DND-41 (cell line): ENCODE data around the gene MTF1.

Experiments
- ATAC-seq: fragments of 200-7000 bp; cut with Tn5 transposase; 3 replicates; pipeline ENCODE4 v1.9.1; 2021; ENCODE audit warnings: low read depth; ENCODE audit not compliant: insufficient read depth
- DNase-seq: peaks from one replicate; pipeline ENCODE4 v3.0.0-alpha.2; 2020
- H2AFZ ChIP-seq: 2 replicates; pipeline ENCODE4 v1.6.0; 2012; ENCODE audit warnings: low read depth, low read length
- H3K27ac ChIP-seq: 2 replicates; pipeline ENCODE4 v1.5.1; 2012; ENCODE audit warnings: low read length, inconsistent platforms
- H3K27me3 ChIP-seq: fragments of 200-600 bp; sonication (generic); 2 replicates; pipeline ENCODE4 v1.6.0; 2012; ENCODE audit warnings: low read length, mild to moderate bottlenecking, inconsistent platforms; ENCODE audit not compliant: insufficient read depth, poor library complexity
- H3K36me3 ChIP-seq: 2 replicates; pipeline ENCODE4 v1.5.1; 2012; ENCODE audit warnings: low read length, inconsistent platforms; ENCODE audit not compliant: insufficient read depth
- H3K4me1 ChIP-seq: 2 replicates; pipeline ENCODE4 v1.5.1; 2012; ENCODE audit warnings: mild to moderate bottlenecking, low read length; ENCODE audit not compliant: insufficient read depth
- H3K4me2 ChIP-seq: 2 replicates; pipeline ENCODE4 v1.6.0; 2012; ENCODE audit warnings: mild to moderate bottlenecking, moderate library complexity, low read length, inconsistent platforms; ENCODE audit not compliant: insufficient read depth
- H3K4me3 ChIP-seq, 2 experiments: fragments of 200-600 bp in 1 of 2; shearing (Covaris generic) in 1 of 2; 2 replicates each; pipeline ENCODE4 v1.5.1; 2012 to 2016; ENCODE audit warnings: inconsistent platforms in 2 of 2, low read length in 2 of 2, mild to moderate bottlenecking in 2 of 2, low read depth in 1 of 2, moderate library complexity in 1 of 2
- H3K79me2 ChIP-seq: 2 replicates; pipeline ENCODE4 v1.6.0; 2012; ENCODE audit warnings: low read length, inconsistent platforms; ENCODE audit not compliant: insufficient read depth
- H3K9ac ChIP-seq: 2 replicates; pipeline ENCODE4 v1.6.0; 2012; ENCODE audit warnings: low read depth, mild to moderate bottlenecking, inconsistent platforms, low read length, moderate library complexity
- H3K9me3 ChIP-seq: 2 replicates; pipeline ENCODE4 v1.5.1; 2012; ENCODE audit warnings: low read length, moderate library complexity, mild to moderate bottlenecking, inconsistent platforms; ENCODE audit not compliant: insufficient read depth, severe bottlenecking
- H4K20me1 ChIP-seq: 2 replicates; pipeline ENCODE4 v1.6.0; 2012; ENCODE audit warnings: low read length; ENCODE audit not compliant: insufficient read depth
- CTCF ChIP-seq: IDR thresholded peaks from 2 replicates; pipeline ENCODE4 v1.5.1; 2012; ENCODE audit warnings: borderline replicate concordance, low read length, moderate library complexity, mild to moderate bottlenecking; ENCODE audit not compliant: poor library complexity, severe bottlenecking; ENCODE audit errors: extremely low read depth
- EZH2 ChIP-seq: IDR thresholded peaks from 3 replicates; pipeline ENCODE4 v1.6.1; 2012; ENCODE audit warnings: borderline replicate concordance, low read depth, mild to moderate bottlenecking, moderate library complexity, low read length, inconsistent platforms; ENCODE audit not compliant: severe bottlenecking

MTF1 gene

GRCh38 chr1:37811027-37811655 lies 48.3 kb downstream of the MTF1 start:
- Histone ChIP-seq H3K4me3 (no peak overlapping the region), H3K79me2 (peaks cover 21% of the 10 kb centered on the region), H2AFZ (no peak overlapping the region), H3K9me3 (no peaks in the 10 kb centered on the region), H3K4me2 (no peak overlapping the region), H3K4me1 (peaks cover 23% of the 10 kb centered on the region), H3K27ac (no peak overlapping the region), H3K27me3 (no peaks in the 10 kb centered on the region), H4K20me1 (peaks cover 16% of the 10 kb centered on the region), H3K36me3 (peaks cover 48% of the 10 kb centered on the region), H3K9ac (no peak overlapping the region)
- ATAC-seq (peak; percentile 40), DNase-seq (peak; percentile 67)
- TF ChIP-seq EZH2 (no peak), CTCF (peak; percentile 86)

- Histone ChIP-seq H3K27ac (no peak overlapping the region), H3K9ac (no peak overlapping the region), H3K27me3 (no peaks in the 10 kb centered on the region), H4K20me1 (peaks cover 25% of the 10 kb centered on the region), H3K79me2 (peaks cover 33% of the 10 kb centered on the region), H3K36me3 (peaks cover 48% of the 10 kb centered on the region), H2AFZ (no peak overlapping the region), H3K9me3 (no peaks in the 10 kb centered on the region), H3K4me2 (no peak overlapping the region), H3K4me3 (no peak overlapping the region), H3K4me1 (peaks cover 34% of the 10 kb centered on the region)
- no peak for ATAC-seq
- TF ChIP-seq CTCF (no peak), EZH2 (no peak)
- no peak for DNase-seq
Measured at GRCh38 chr1:37809942-37810341, 49.5 kb downstream of the MTF1 start.

- Histone ChIP-seq H3K4me2 (peak overlapping the region; percentile 97), H4K20me1 (peaks cover 37% of the 10 kb centered on the region), H3K4me1 (peaks cover 41% of the 10 kb centered on the region), H3K4me3 (peak overlapping the region; percentile 95 to 97; a peak in 3 of 4 replicates), H2AFZ (peak overlapping the region; percentile 77), H3K27ac (peak overlapping the region; percentile 65), H3K79me2 (peaks cover 46% of the 10 kb centered on the region), H3K9me3 (no peaks in the 10 kb centered on the region), H3K36me3 (peaks cover 52% of the 10 kb centered on the region), H3K9ac (peak overlapping the region; percentile 90), H3K27me3 (no peaks in the 10 kb centered on the region)
- ATAC-seq (peak; percentile 61), DNase-seq (peak; percentile 11)
- TF ChIP-seq CTCF (no peak), EZH2 (no peak)
Measured at GRCh38 chr1:37808369-37809319, 50.7 kb downstream of the MTF1 start.
